Measurements from ENCODE around the gene ATXN1.

DNA sequence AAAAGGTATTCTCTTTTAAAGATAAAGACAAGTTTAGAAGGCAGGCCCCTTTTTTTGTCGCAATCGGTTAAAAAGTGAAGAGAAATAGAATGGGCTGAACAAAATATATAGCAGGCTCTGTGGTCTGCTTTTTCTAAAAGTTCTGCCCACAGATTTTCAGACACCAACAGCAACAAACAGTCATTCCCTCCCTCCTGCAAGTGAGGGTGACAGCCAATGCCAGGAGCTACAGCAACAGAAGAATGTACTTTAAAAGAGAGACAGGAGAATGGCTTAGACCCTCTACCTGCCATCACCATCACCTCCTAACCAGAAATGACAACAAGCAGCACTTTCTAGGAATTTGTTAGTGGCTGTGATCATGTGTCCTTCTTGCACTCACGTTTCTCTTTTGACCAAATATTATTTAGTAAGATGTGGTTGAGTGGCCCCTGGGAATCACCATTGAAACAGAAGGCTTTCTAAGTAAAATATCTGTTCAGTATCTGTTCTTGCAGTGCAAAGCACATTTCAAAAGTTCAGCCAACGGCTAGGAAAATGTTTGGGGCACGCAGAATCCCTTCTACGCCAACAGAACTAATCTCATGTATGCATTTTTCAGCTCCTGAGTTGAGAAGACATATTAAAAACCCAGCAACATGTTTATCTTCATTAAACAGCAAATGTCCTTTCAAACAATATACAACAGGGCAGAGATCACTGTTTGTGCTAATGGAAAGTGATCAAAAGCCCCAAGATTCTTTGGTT is 248.5 kb downstream of the ATXN1 start:
- TF ChIP-seq, protein P1, sequence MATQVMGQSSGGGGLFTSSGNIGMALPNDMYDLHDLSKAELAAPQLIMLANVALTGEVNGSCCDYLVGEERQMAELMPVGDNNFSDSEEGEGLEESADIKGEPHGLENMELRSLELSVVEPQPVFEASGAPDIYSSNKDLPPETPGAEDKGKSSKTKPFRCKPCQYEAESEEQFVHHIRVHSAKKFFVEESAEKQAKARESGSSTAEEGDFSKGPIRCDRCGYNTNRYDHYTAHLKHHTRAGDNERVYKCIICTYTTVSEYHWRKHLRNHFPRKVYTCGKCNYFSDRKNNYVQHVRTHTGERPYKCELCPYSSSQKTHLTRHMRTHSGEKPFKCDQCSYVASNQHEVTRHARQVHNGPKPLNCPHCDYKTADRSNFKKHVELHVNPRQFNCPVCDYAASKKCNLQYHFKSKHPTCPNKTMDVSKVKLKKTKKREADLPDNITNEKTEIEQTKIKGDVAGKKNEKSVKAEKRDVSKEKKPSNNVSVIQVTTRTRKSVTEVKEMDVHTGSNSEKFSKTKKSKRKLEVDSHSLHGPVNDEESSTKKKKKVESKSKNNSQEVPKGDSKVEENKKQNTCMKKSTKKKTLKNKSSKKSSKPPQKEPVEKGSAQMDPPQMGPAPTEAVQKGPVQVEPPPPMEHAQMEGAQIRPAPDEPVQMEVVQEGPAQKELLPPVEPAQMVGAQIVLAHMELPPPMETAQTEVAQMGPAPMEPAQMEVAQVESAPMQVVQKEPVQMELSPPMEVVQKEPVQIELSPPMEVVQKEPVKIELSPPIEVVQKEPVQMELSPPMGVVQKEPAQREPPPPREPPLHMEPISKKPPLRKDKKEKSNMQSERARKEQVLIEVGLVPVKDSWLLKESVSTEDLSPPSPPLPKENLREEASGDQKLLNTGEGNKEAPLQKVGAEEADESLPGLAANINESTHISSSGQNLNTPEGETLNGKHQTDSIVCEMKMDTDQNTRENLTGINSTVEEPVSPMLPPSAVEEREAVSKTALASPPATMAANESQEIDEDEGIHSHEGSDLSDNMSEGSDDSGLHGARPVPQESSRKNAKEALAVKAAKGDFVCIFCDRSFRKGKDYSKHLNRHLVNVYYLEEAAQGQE (tag by site-specific recombination; IDR thresholded peaks at IDR 0.05): no peak
- TF ChIP-seq ZNF121 (tag by site-specific recombination; IDR thresholded peaks at IDR 0.05) (no peak), KLF9 (tag by site-specific recombination; IDR thresholded peaks at IDR 0.05; ENCODE audit: low read depth) (no peak), ZFP41 (tag by site-specific recombination; IDR thresholded peaks at IDR 0.05; ENCODE audit: borderline replicate concordance) (no peak), ZNF426 (tag by site-specific recombination; IDR thresholded peaks at IDR 0.05) (no peak), ZEB2 (tag by site-specific recombination; IDR thresholded peaks at IDR 0.05) (no peak), PBX3 (CRISPR knock-in tag; IDR thresholded peaks at IDR 0.05) (no peak), ZNF138 (tag by site-specific recombination; IDR thresholded peaks at IDR 0.05; ENCODE audit: borderline replicate concordance) (no peak), ZNF132 (tag by site-specific recombination; IDR thresholded peaks at IDR 0.05; ENCODE audit: borderline replicate concordance) (no peak), ZNF202 (tag by site-specific recombination; IDR thresholded peaks at IDR 0.05; ENCODE audit: borderline replicate concordance) (no peak)
- TF ChIP-seq, protein P2, sequence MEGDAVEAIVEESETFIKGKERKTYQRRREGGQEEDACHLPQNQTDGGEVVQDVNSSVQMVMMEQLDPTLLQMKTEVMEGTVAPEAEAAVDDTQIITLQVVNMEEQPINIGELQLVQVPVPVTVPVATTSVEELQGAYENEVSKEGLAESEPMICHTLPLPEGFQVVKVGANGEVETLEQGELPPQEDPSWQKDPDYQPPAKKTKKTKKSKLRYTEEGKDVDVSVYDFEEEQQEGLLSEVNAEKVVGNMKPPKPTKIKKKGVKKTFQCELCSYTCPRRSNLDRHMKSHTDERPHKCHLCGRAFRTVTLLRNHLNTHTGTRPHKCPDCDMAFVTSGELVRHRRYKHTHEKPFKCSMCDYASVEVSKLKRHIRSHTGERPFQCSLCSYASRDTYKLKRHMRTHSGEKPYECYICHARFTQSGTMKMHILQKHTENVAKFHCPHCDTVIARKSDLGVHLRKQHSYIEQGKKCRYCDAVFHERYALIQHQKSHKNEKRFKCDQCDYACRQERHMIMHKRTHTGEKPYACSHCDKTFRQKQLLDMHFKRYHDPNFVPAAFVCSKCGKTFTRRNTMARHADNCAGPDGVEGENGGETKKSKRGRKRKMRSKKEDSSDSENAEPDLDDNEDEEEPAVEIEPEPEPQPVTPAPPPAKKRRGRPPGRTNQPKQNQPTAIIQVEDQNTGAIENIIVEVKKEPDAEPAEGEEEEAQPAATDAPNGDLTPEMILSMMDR (tag by site-specific recombination; IDR thresholded peaks at IDR 0.05): no peak
